Neural cell (in vitro differentiated cells): ENCODE measurements around the gene PLSCR5.

Experiments
- CTCF ChIP-seq: fragments of 450-650 bp; IDR thresholded peaks from 2 replicates; pipeline ENCODE4 v1.5.1; 2014; ENCODE audit warnings: antibody characterized with exemption, mild to moderate bottlenecking, moderate library complexity; ENCODE audit not compliant: poor library complexity, severe bottlenecking
- EP300 ChIP-seq: fragments of 450-650 bp; conservative IDR thresholded peaks from 2 replicates; pipeline ENCODE4 v1.6.1; 2014; ENCODE audit warnings: antibody characterized with exemption, mild to moderate bottlenecking, moderate library complexity; ENCODE audit not compliant: poor library complexity, severe bottlenecking
- EZH2 ChIP-seq: fragments of 200-600, 300-800 bp; shearing (Covaris generic), sonication (generic); IDR thresholded peaks from 2 replicates; pipeline ENCODE4 v1.6.1; 2014; ENCODE audit warnings: antibody characterized with exemption, low read length, borderline replicate concordance, mild to moderate bottlenecking; ENCODE audit not compliant: insufficient read depth, poor library complexity, severe bottlenecking
- POLR2AphosphoS5 ChIP-seq: IDR thresholded peaks from 2 replicates; pipeline ENCODE4 v1.6.1; 2012
- SMC3 ChIP-seq: fragments of 450-650 bp; conservative IDR thresholded peaks from 2 replicates; pipeline ENCODE4 v1.6.1; 2014; ENCODE audit warnings: antibody characterized with exemption, mild to moderate bottlenecking, moderate library complexity; ENCODE audit not compliant: poor library complexity

- TF ChIP-seq EP300, result no peak
- TF ChIP-seq CTCF, result no peak
- TF ChIP-seq POLR2AphosphoS5, result no peak
- TF ChIP-seq SMC3, result no peak
- no peak for TF ChIP-seq EZH2
These were observed 20.0 kb downstream of the PLSCR5 start for GRCh38 chr3:146585156-146585555.
